ENCODE data around the gene NEU4. TPM values are rescaled to one million over a fixed set of nuclear protein-coding genes. Genes with fewer than 3 reads are reported as not detected.

NEU4 gene
- polyA plus RNA-seq, 3 donors = 0.26 to 2.6 (median 0.99) TPM

DNA sequence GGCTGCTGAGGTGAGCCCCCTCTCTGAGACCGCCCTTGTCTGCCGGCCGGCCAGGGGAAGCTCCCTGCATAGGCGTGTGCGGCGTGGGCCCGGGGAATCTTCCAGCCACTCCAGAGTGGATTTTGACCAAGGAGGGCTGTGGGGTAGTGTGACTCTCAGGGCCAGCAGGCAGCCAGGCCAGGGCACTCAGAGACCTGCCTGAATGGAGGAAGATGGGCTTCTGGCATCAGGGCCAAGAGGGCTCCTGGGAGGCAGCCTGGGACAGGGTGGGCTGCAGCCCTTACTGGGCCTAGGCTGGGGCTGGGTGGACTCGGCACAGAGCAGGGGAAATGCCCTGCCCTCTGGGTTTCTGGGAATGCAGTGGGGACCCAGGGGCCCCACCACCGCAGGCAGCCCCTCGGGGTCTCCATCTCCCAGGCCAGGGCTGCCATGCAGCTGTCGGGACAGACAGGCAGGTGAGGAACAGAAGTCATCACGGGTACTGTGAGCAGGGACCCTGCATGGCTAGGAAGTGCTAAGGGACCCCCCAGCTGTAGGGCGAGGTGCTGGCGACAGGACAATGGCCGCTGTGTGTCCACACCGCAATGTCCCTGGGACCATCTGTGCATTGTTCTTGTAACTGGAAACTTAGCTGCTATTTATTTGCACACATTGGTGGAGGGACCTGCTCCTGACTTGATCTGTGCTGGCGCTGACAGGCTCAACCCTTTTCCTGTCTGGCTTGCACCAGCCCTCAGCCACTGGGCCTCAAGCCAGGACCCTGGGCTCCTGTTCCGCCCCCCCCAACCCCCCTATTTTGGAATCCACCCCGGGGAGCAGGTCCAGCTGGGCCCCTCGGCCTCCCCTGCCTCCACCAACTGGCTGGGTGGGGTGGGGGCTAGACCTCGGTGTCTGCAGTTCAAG, 45.6 kb downstream of the NEU4 start:
- Histone ChIP-seq H3K4me3 (replicated peaks in 1 of 3; ENCODE audit: low read depth in 2 of 3, low read length in 3 of 3) (no peak overlapping the region), H3K27ac (ENCODE audit: low read depth in 1 of 2, low read length in 2 of 2) (no peak overlapping the region), H3K4me2 (replicated peaks; ENCODE audit: extremely low read depth, low read length, poor library complexity, severe bottlenecking) (no peak overlapping the region), H2AFZ (ENCODE audit: insufficient read depth, low read depth, low read length, poor library complexity, severe bottlenecking) (no peak overlapping the region), H4K20me1 (ENCODE audit: insufficient read depth, low read length) (no peaks in the 10 kb centered on the region), H3K9ac (ENCODE audit: insufficient read depth, low read length, poor library complexity, severe bottlenecking) (no peak overlapping the region), H3K9me3 (replicated peaks in 1 of 2; ENCODE audit: control insufficient read depth in 1 of 2, insufficient read depth in 1 of 2, low read length in 2 of 2) (no peaks in the 10 kb centered on the region), H3K79me2 (ENCODE audit: insufficient read depth, low read length) (no peaks in the 10 kb centered on the region), H3K4me1 (ENCODE audit: control insufficient read depth in 1 of 2, insufficient read depth in 2 of 2, low read length in 2 of 2) (peaks cover 0 to 3% of the 10 kb centered on the region in 2 donors), H3K27me3 (ENCODE audit: control insufficient read depth in 2 of 2, insufficient read depth in 2 of 2, low read length in 2 of 2) (no peaks in the 10 kb centered on the region), H3K36me3 (replicated peaks in 1 of 2; ENCODE audit: control insufficient read depth in 1 of 2, insufficient read depth in 2 of 2, low read length in 2 of 2) (no peaks in the 10 kb centered on the region)
- Mint-ChIP-seq H3K9me3 (peaks cover 0 to 3% (median 0%) of the 10 kb centered on the region in 7 donors), H3K4me1 (peaks cover 3% of the 10 kb centered on the region), H3K36me3 (no peaks in the 10 kb centered on the region), H3K27me3 (ENCODE audit: low read depth in 3 of 3) (peaks cover 0 to 11% (median 0%) of the 10 kb centered on the region in 3 donors), H3K4me3 (no peak overlapping the region), H3K27ac (peak overlapping the region in 2 of 7 donors; percentile 41 to 46)
- intact Hi-C loops (cut with micrococcal nuclease) = no loop called here
- no peak for DNase-seq
- TF ChIP-seq, protein P1, sequence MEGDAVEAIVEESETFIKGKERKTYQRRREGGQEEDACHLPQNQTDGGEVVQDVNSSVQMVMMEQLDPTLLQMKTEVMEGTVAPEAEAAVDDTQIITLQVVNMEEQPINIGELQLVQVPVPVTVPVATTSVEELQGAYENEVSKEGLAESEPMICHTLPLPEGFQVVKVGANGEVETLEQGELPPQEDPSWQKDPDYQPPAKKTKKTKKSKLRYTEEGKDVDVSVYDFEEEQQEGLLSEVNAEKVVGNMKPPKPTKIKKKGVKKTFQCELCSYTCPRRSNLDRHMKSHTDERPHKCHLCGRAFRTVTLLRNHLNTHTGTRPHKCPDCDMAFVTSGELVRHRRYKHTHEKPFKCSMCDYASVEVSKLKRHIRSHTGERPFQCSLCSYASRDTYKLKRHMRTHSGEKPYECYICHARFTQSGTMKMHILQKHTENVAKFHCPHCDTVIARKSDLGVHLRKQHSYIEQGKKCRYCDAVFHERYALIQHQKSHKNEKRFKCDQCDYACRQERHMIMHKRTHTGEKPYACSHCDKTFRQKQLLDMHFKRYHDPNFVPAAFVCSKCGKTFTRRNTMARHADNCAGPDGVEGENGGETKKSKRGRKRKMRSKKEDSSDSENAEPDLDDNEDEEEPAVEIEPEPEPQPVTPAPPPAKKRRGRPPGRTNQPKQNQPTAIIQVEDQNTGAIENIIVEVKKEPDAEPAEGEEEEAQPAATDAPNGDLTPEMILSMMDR (IDR thresholded peaks at IDR 0.05) = no peak
- WGBS (ENCODE audit: insufficient coverage) = 40% methylated on average over 15 of the region's 21 CpGs

DNA sequence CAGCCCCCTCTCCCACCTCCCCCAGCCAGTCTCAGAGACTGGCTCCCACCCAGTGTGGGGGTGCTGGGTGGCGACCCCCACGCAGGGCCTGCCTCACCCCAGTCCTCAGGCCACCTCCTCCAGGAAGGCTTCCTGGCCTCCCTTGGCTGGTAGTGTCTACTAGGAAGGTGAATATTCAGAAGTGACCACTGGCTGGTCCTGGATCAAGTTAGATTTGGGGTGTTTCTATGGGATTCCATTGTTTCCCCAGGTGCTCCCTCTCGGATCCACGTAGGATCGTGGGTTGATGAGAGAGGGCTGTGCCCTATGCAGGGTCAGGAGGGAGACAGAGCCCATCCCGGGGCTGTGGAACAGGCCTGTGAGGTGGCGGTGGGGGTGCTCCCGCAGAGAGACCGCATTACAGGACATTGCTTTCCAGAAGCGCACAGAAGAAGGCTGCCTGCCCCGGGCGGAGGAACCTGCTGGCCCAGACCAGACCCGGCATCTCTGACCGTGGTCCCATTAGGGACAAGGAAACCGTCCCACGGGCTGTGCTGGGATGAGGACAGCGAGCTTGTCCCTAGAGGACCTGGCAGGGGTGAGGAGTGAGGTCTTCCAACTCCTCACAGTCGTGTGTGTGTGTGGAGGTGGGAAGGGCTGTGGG, 46.4 kb downstream of the NEU4 start:
- no peaks in the 10 kb centered on the region for H3K9me3 ChIP-seq (replicated peaks in 1 of 2; ENCODE audit: control insufficient read depth in 1 of 2, insufficient read depth in 1 of 2, low read length in 2 of 2)
- no peak overlapping the region for H3K4me2 ChIP-seq (replicated peaks; ENCODE audit: extremely low read depth, low read length, poor library complexity, severe bottlenecking)
- no peaks in the 10 kb centered on the region for H3K36me3 ChIP-seq (replicated peaks in 1 of 2; ENCODE audit: control insufficient read depth in 1 of 2, insufficient read depth in 2 of 2, low read length in 2 of 2)
- no peaks in the 10 kb centered on the region for H3K36me3 Mint-ChIP-seq
- intact Hi-C loops (cut with micrococcal nuclease) = no loop called here
- H3K4me1 ChIP-seq (ENCODE audit: control insufficient read depth in 1 of 2, insufficient read depth in 2 of 2, low read length in 2 of 2) = peaks cover 0 to 9% of the 10 kb centered on the region in 2 donors
- no peaks in the 10 kb centered on the region for H3K27me3 ChIP-seq (ENCODE audit: control insufficient read depth in 2 of 2, insufficient read depth in 2 of 2, low read length in 2 of 2)
- H3K9me3 Mint-ChIP-seq = peaks cover 0 to 3% (median 0%) of the 10 kb centered on the region in 7 donors
- no peaks in the 10 kb centered on the region for H3K79me2 ChIP-seq (ENCODE audit: insufficient read depth, low read length)
- H3K27ac ChIP-seq (ENCODE audit: low read depth in 1 of 2, low read length in 2 of 2) = no peak overlapping the region
- WGBS (ENCODE audit: insufficient coverage) = 86% methylated on average over 13 of the region's 18 CpGs
- H3K4me3 Mint-ChIP-seq = no peak overlapping the region
- H3K9ac ChIP-seq (ENCODE audit: insufficient read depth, low read length, poor library complexity, severe bottlenecking) = no peak overlapping the region
- no peak overlapping the region for H2AFZ ChIP-seq (ENCODE audit: insufficient read depth, low read depth, low read length, poor library complexity, severe bottlenecking)
- DNase-seq = no peak
- H3K27ac Mint-ChIP-seq = peak overlapping the region in 2 of 7 donors; percentile 31 to 40
- peaks cover 6% of the 10 kb centered on the region for H3K4me1 Mint-ChIP-seq
- TF ChIP-seq, protein P1 (IDR thresholded peaks at IDR 0.05) = no peak
- peaks cover 0 to 13% (median 0%) of the 10 kb centered on the region in 3 donors for H3K27me3 Mint-ChIP-seq (ENCODE audit: low read depth in 3 of 3)
- no peak overlapping the region for H3K4me3 ChIP-seq (replicated peaks in 1 of 3; ENCODE audit: low read depth in 2 of 3, low read length in 3 of 3)
- H4K20me1 ChIP-seq (ENCODE audit: insufficient read depth, low read length) = no peaks in the 10 kb centered on the region

Measured in CD14-positive monocyte (primary cell).